Smooth muscle cell (in vitro differentiated cells): Measurements from ENCODE around the gene BRIX1. TPM values are rescaled to one million over a fixed set of nuclear protein-coding genes. Genes with fewer than 3 reads are reported as not detected.

Experiments
- DNase-seq: peaks from one replicate; lab custom pipeline; 2025; ENCODE audit not compliant: unreplicated experiment; lab: John Stamatoyannopoulos, UW
- H2AFZ ChIP-seq: fragments of 200-600 bp; sonication (generic); 2 replicates; pipeline ENCODE4 v1.6.0; 2016; ENCODE audit warnings: antibody characterized with exemption, low read depth, mild to moderate bottlenecking
- H3F3A ChIP-seq: fragments of 200-600 bp; sonication (generic); 2 replicates; pipeline ENCODE4 v1.6.0; 2017; ENCODE audit warnings: antibody characterized with exemption, low read depth
- H3K27ac ChIP-seq: fragments of 200-600 bp; sonication (generic); 2 replicates; pipeline ENCODE4 v1.5.1; 2016; ENCODE audit warnings: low read depth, mild to moderate bottlenecking
- H3K27me3 ChIP-seq: fragments of 200-600 bp; sonication (generic); 2 replicates; pipeline ENCODE4 v1.6.1; 2016; ENCODE audit warnings: low read depth, mild to moderate bottlenecking
- H3K36me3 ChIP-seq: fragments of 200-600 bp; sonication (generic); 2 replicates; pipeline ENCODE4 v1.5.1; 2016; ENCODE audit warnings: low read depth
- H3K4me1 ChIP-seq: fragments of 200-600 bp; sonication (generic); 2 replicates; pipeline ENCODE4 v1.5.1; 2016; ENCODE audit warnings: low read depth
- H3K4me2 ChIP-seq: fragments of 200-600 bp; sonication (generic); 2 replicates; pipeline ENCODE4 v1.6.0; 2016; ENCODE audit warnings: mild to moderate bottlenecking
- H3K4me3 ChIP-seq: fragments of 200-600 bp; sonication (generic); 2 replicates; pipeline ENCODE4 v1.5.1; 2016; ENCODE audit warnings: mild to moderate bottlenecking
- H3K79me2 ChIP-seq: fragments of 200-600 bp; sonication (generic); 2 replicates; pipeline ENCODE4 v1.6.0; 2016; ENCODE audit warnings: low read depth, mild to moderate bottlenecking
- H3K9ac ChIP-seq: fragments of 200-600 bp; sonication (generic); 2 replicates; pipeline ENCODE4 v1.6.0; 2016; ENCODE audit warnings: low read depth
- H3K9me3 ChIP-seq: fragments of 200-600 bp; sonication (generic); replicated peaks from 2 replicates; pipeline ENCODE4 v1.5.1; 2016; ENCODE audit warnings: low read depth
- H4K20me1 ChIP-seq: fragments of 200-600 bp; sonication (generic); 2 replicates; pipeline ENCODE4 v1.6.0; 2016; ENCODE audit warnings: low read depth
- WGBS: methylation state at CpG from one replicate; pipeline ENCODE4 v1.1.7; 2016; ENCODE audit warnings: low lambda C conversion rate; 5-methylcytosine and 5-hydroxymethylcytosine counted together
- polyA plus RNA-seq: library from polyadenylated mRNA; unstranded; fragments of >200 nt; fragmentation: Nextera tagmentation; extraction: Ambion mirVana; gene quantifications from 2 replicates; pipeline ENCODE4 v1.2.1, GENCODE V29; 2016
- total RNA-seq: library from RNA; depleted of rRNA; stranded (reverse); fragments of >200 nt; gene quantifications from 2 replicates; pipeline ENCODE4 v1.2.3, GENCODE V29; 2014
- TF ChIP-seq, protein P1 (sequence below): fragments of 200-600 bp; sonication (generic); IDR thresholded peaks from 2 replicates; pipeline ENCODE4 v1.5.1; 2017; ENCODE audit warnings: borderline replicate concordance, mild to moderate bottlenecking, antibody characterized with exemption; ENCODE audit not compliant: insufficient read depth, poor library complexity, severe bottlenecking

Gene BRIX1, protein sequence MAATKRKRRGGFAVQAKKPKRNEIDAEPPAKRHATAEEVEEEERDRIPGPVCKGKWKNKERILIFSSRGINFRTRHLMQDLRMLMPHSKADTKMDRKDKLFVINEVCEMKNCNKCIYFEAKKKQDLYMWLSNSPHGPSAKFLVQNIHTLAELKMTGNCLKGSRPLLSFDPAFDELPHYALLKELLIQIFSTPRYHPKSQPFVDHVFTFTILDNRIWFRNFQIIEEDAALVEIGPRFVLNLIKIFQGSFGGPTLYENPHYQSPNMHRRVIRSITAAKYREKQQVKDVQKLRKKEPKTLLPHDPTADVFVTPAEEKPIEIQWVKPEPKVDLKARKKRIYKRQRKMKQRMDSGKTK
- 38.1 and 39.6 TPM in 2 replicates for total RNA-seq
- polyA plus RNA-seq: 25.8 and 34.8 TPM in 2 replicates

DNA sequence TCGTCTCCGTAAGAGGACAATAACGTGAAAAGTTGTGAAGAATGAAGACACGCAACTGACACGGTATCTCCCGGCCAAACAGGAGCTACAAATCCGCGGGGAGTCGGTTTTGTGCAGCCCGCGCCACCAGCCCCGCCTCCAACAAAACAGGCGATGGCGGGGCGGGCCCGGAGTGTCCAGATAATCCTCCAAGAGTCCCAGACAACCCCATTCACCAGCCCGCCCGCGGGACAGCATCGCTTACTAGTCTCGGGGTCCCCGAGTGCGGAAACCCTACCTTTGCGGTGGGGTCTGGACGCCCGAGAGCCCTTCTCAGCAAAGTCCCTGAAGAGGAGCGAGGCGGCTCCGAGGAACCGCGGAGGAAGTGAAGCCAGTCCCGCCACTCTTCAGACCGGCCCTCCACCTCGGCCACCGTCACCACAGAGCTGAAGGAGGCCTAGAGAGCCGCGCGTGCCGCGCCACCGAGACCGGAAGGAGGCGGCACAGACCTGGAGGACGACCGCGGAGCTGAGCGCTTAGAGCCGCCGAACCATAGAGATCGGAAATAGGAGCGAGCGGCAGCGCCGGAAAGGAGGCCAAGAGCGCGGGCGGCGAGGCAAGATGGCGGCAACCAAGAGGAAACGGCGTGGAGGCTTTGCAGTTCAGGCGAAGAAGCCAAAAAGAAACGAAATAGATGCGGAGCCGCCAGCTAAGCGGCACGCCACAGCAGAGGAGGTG, at the start of gene BRIX1, which contains the start of gene RAD1:
BRIX1 (plus strand) TSS at position 573 of the 717 bp plus-strand sequence; CDS start at position 601, 28 bp downstream.
RAD1 (minus strand) TSS at position 366 of the 717 bp plus-strand sequence. CDS start 612 bp downstream, outside the sequence.
- H3K4me2 ChIP-seq: peak within 1 kb of the TSS; percentile 98
- H3K9me3 ChIP-seq: no peaks in the 10 kb centered on the region
- peak; percentile 88 for DNase-seq
- peak within 1 kb of the TSS; percentile 85 for H3K9ac ChIP-seq
- under 1% methylated on average over 67 of the region's 67 CpGs for WGBS
- peaks cover 71% of the 10 kb centered on the region for H3K79me2 ChIP-seq
- H3K4me3 ChIP-seq: peak within 1 kb of the TSS; percentile 98
- H3F3A ChIP-seq: no peaks in the 10 kb centered on the region
- H3K4me1 ChIP-seq: peaks cover 21% of the 10 kb centered on the region
- H3K36me3 ChIP-seq: peaks cover 14% of the 10 kb centered on the region
- peak within 1 kb of the TSS; percentile 88 for H2AFZ ChIP-seq
- peak within 1 kb of the TSS; percentile 78 for H3K27ac ChIP-seq
- H4K20me1 ChIP-seq: no peaks in the 10 kb centered on the region
- TF ChIP-seq, protein P1, sequence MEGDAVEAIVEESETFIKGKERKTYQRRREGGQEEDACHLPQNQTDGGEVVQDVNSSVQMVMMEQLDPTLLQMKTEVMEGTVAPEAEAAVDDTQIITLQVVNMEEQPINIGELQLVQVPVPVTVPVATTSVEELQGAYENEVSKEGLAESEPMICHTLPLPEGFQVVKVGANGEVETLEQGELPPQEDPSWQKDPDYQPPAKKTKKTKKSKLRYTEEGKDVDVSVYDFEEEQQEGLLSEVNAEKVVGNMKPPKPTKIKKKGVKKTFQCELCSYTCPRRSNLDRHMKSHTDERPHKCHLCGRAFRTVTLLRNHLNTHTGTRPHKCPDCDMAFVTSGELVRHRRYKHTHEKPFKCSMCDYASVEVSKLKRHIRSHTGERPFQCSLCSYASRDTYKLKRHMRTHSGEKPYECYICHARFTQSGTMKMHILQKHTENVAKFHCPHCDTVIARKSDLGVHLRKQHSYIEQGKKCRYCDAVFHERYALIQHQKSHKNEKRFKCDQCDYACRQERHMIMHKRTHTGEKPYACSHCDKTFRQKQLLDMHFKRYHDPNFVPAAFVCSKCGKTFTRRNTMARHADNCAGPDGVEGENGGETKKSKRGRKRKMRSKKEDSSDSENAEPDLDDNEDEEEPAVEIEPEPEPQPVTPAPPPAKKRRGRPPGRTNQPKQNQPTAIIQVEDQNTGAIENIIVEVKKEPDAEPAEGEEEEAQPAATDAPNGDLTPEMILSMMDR: no peak
- H3K27me3 ChIP-seq: no peaks in the 10 kb centered on the region

DNA sequence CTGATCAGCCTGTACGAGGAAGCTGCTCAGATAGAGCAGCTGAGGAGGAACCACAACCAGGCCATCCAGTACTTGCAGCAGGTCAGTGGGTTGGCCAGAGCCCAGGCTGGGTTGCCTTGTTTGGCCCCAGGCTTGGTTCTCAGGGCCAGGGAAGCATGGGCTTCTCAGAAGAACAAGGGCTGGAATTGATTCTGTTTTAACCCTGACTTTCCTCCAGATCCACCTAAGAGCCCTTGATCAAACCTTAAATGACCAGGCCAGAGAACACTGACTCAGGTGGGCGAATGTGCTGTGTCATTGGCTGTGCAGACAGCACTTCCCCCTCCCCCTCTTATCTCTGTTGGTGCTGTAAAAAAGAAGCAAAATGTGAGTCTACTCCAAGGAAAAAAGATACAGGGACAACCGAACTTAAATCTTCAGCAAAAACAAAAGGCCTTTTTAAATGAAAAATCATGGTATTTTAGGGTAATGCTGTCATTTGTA, 48.5 kb upstream of the BRIX1 start:
- H3K9ac ChIP-seq: no peak overlapping the region
- H3F3A ChIP-seq: no peaks in the 10 kb centered on the region
- no peaks in the 10 kb centered on the region for H3K9me3 ChIP-seq
- no peak overlapping the region for H2AFZ ChIP-seq
- no peaks in the 10 kb centered on the region for H4K20me1 ChIP-seq
- no peak for DNase-seq
- H3K4me1 ChIP-seq: no peaks in the 10 kb centered on the region
- no peaks in the 10 kb centered on the region for H3K36me3 ChIP-seq
- WGBS: 65% methylated on average over 3 of the region's 3 CpGs
- H3K79me2 ChIP-seq: no peaks in the 10 kb centered on the region
- no peak overlapping the region for H3K27ac ChIP-seq
- H3K4me3 ChIP-seq: no peak overlapping the region
- TF ChIP-seq, protein P1: no peak
- no peak overlapping the region for H3K4me2 ChIP-seq
- H3K27me3 ChIP-seq: no peaks in the 10 kb centered on the region

DNA sequence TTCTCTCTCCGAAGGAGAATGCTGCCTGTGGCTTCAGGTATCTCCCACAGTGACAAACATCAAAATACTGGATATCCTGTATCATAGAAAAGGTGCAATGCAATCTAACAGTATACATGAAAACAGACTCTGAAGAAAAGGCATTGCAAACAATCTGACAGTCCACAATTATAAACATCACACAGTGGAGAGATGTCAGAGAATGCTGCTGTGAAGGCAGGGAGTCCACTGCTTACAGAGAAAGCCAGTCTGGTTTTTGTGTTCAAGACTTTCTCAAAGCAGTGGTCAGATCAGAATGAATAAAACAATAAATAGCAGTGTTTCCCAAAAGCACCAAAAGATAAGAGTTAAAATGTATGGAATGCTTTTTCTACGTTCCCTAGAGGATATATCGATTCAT, 47.9 kb upstream of the BRIX1 start:
- no peaks in the 10 kb centered on the region for H3F3A ChIP-seq
- no peaks in the 10 kb centered on the region for H3K36me3 ChIP-seq
- no peaks in the 10 kb centered on the region for H3K79me2 ChIP-seq
- H3K27me3 ChIP-seq: no peaks in the 10 kb centered on the region
- 94% methylated on average over 3 of the region's 3 CpGs for WGBS
- H3K9me3 ChIP-seq: no peaks in the 10 kb centered on the region
- H3K4me1 ChIP-seq: no peaks in the 10 kb centered on the region
- H3K9ac ChIP-seq: no peak overlapping the region
- no peak for DNase-seq
- TF ChIP-seq, protein P1: no peak
- no peaks in the 10 kb centered on the region for H4K20me1 ChIP-seq
- no peak overlapping the region for H3K27ac ChIP-seq
- no peak overlapping the region for H2AFZ ChIP-seq
- H3K4me2 ChIP-seq: no peak overlapping the region
- H3K4me3 ChIP-seq: no peak overlapping the region
